CD4-positive, alpha-beta T cell (primary cell): ENCODE results near the gene FAM3D. TPM values are rescaled to one million over a fixed set of nuclear protein-coding genes. Genes with fewer than 3 reads are reported as not detected.

Experiments
- ATAC-seq: fragments of 200-7000 bp; cut with Tn5 transposase; one replicate; pipeline ENCODE4 v1.10.0; 2022; ENCODE audit warnings: mild to moderate bottlenecking; ENCODE audit not compliant: poor library complexity
- CTCF ChIA-PET: fragments of 350-600 bp; sonication (Branson Sonifier 250); formaldehyde crosslinking; loops from one replicate; lab custom pipeline; 2021; ENCODE audit warnings: antibody characterized with exemption, inconsistent platforms; lab: Charles Lee
- POLR2A ChIA-PET: fragments of 350-600 bp; sonication (Branson Sonifier 250); formaldehyde crosslinking; loops from one replicate; lab custom pipeline; 2021; ENCODE audit warnings: antibody characterized with exemption, inconsistent platforms; lab: Charles Lee
- DNase-seq, 14 experiments: peaks; one replicate each; pipeline ENCODE4 v3.0.0-alpha.2; 2013 to 2020; ENCODE audit warnings: mixed read lengths in 2 of 14
- H3K27ac ChIP-seq, 2 donors: one replicate each; pipeline versions ENCODE4 v1.5.1 to v1.7.0; 2013; ENCODE audit warnings: low read length in 2 of 2, low read depth in 1 of 2, mild to moderate bottlenecking in 1 of 2
- H3K27me3 ChIP-seq, 2 experiments: 1 replicate in 1 of 2; 2 replicates in 1 of 2; pipeline versions ENCODE4 v1.6.1 to v1.7.0; 2013; ENCODE audit warnings: low read length in 2 of 2, control low read depth in 1 of 2, mild to moderate bottlenecking in 1 of 2, moderate library complexity in 1 of 2; ENCODE audit not compliant: insufficient read depth in 2 of 2, control insufficient read depth in 1 of 2
- H3K36me3 ChIP-seq: one replicate; pipeline ENCODE4 v1.6.1; 2013; ENCODE audit warnings: low read length, control low read depth; ENCODE audit not compliant: insufficient read depth
- H3K4me1 ChIP-seq: one replicate; pipeline ENCODE4 v1.6.1; 2013; ENCODE audit warnings: low read length, control low read depth; ENCODE audit not compliant: insufficient read depth
- H3K4me3 ChIP-seq: one replicate; pipeline ENCODE4 v1.5.1; 2013; ENCODE audit warnings: mild to moderate bottlenecking, low read length, moderate library complexity
- H3K9me3 ChIP-seq, 2 experiments: 1 replicate in 1 of 2; 2 replicates in 1 of 2; pipeline versions ENCODE4 v1.6.1 to v1.7.0; 2013; ENCODE audit warnings: low read length in 2 of 2, mild to moderate bottlenecking in 2 of 2, control low read depth in 1 of 2, moderate library complexity in 1 of 2; ENCODE audit not compliant: control insufficient read depth in 1 of 2, insufficient read depth in 1 of 2
- H3K27ac Mint-ChIP-seq: one replicate; pipeline ENCODE4 v1.8.0; 2020; ENCODE audit warnings: mixed read lengths
- H3K27me3 Mint-ChIP-seq: one replicate; pipeline ENCODE4 v1.8.0; 2021; ENCODE audit warnings: mixed read lengths
- H3K36me3 Mint-ChIP-seq: one replicate; pipeline ENCODE4 v1.8.0; 2021; ENCODE audit warnings: low read depth, mixed read lengths
- H3K4me1 Mint-ChIP-seq: one replicate; pipeline ENCODE4 v1.8.0; 2021; ENCODE audit warnings: low read depth, mixed read lengths
- H3K4me3 Mint-ChIP-seq: one replicate; pipeline ENCODE4 v1.8.0; 2020; ENCODE audit warnings: mild to moderate bottlenecking, mixed read lengths
- H3K9me3 Mint-ChIP-seq: one replicate; pipeline ENCODE4 v1.8.0; 2020; ENCODE audit warnings: mixed read lengths
- intact Hi-C, 2 experiments: fragments of 100-400 bp; cut with DNase I in 1 of 2; cut with micrococcal nuclease in 1 of 2; formaldehyde crosslinking; loops; one replicate each; pipeline versions ENCODE4 v1.15.1 to v1.9.0; 2023 to 2025; cut with DNase I, micrococcal nuclease
- total RNA-seq, 174 experiments: library from RNA in 2 of 174; stranded (reverse) in 2 of 174; gene quantifications; one replicate each; pipeline ENCODE4 v1.2.3 and lab custom pipeline; 2021 to 2026
- TF ChIP-seq, protein P1 (sequence below): fragments of 200-600 bp; IDR thresholded peaks from one replicate; pipeline ENCODE4 v1.8.0; 2022; ENCODE audit warnings: antibody characterized with exemption, mild to moderate bottlenecking

Gene FAM3D
- total RNA-seq, 2 experiments from 2014 or later: not detected

DNA sequence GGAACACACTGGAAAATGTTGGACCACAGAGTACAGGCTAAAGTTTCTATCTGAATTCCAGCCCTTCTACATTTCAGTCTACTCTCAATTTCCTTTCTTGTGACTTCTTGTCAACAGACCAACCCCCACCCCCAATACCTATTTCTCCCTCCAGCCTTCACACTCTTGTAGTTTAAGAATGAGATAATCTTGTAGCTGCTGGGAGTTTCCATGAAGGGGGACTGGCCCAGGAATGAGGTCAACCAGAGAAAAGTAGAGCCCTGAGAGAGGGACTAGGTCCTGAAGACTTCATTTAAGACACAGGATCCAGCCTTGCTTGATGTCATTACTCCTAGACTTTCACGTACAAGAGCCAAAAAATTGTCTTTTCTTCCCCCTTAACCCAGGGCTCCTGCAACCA, 59.9 kb downstream of the FAM3D start:
- Mint-ChIP-seq H3K4me3 (no peak overlapping the region), H3K27me3 (peaks cover 29% of the 10 kb centered on the region), H3K9me3 (peaks cover 3% of the 10 kb centered on the region), H3K27ac (no peak overlapping the region), H3K4me1 (no peaks in the 10 kb centered on the region), H3K36me3 (no peaks in the 10 kb centered on the region)
- intact Hi-C loops: no loop called here
- H3K4me1 ChIP-seq: no peaks in the 10 kb centered on the region
- TF ChIP-seq, protein P1, sequence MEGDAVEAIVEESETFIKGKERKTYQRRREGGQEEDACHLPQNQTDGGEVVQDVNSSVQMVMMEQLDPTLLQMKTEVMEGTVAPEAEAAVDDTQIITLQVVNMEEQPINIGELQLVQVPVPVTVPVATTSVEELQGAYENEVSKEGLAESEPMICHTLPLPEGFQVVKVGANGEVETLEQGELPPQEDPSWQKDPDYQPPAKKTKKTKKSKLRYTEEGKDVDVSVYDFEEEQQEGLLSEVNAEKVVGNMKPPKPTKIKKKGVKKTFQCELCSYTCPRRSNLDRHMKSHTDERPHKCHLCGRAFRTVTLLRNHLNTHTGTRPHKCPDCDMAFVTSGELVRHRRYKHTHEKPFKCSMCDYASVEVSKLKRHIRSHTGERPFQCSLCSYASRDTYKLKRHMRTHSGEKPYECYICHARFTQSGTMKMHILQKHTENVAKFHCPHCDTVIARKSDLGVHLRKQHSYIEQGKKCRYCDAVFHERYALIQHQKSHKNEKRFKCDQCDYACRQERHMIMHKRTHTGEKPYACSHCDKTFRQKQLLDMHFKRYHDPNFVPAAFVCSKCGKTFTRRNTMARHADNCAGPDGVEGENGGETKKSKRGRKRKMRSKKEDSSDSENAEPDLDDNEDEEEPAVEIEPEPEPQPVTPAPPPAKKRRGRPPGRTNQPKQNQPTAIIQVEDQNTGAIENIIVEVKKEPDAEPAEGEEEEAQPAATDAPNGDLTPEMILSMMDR: no peak
- no peaks in the 10 kb centered on the region for H3K36me3 ChIP-seq
- POLR2A ChIA-PET: no interaction called here
- DNase-seq: no peak
- no peak overlapping the region for H3K27ac ChIP-seq
- H3K9me3 ChIP-seq: no peaks in the 10 kb centered on the region
- H3K4me3 ChIP-seq: no peak overlapping the region
- no peak for ATAC-seq
- H3K27me3 ChIP-seq: peaks cover 2 to 8% of the 10 kb centered on the region in 2 experiments
- CTCF ChIA-PET: no interaction called here

DNA sequence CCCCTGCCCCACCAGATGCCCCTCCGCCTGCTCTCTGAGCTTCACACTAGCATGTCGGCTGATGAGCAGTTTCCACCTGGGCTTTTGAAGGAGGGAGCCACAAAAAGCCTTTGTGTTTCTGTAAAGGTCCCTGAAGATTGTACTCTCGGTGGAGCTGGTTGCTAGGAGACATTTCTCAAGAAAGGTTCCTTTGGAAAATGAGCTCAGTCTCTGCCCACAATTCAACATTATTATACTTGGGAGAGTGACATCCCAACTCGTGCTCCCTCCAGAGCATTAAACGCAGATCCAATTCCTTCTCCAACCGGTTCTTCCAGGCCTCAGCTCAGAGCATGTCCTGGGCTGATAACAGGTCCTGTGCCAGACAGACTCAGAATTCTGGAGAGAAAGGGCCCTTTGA, 62.5 kb downstream of the FAM3D start:
- DNase-seq (no peak), ATAC-seq (no peak)
- ChIA-PET POLR2A (no interaction called here), CTCF (no interaction called here)
- Mint-ChIP-seq H3K9me3 (peaks cover 3% of the 10 kb centered on the region), H3K27ac (no peak overlapping the region), H3K36me3 (no peaks in the 10 kb centered on the region), H3K4me1 (no peaks in the 10 kb centered on the region), H3K27me3 (peaks cover 34% of the 10 kb centered on the region), H3K4me3 (no peak overlapping the region)
- Histone ChIP-seq H3K4me1 (no peaks in the 10 kb centered on the region), H3K27me3 (peaks cover 2 to 13% of the 10 kb centered on the region in 2 experiments), H3K9me3 (no peaks in the 10 kb centered on the region), H3K36me3 (no peaks in the 10 kb centered on the region), H3K27ac (no peak overlapping the region), H3K4me3 (no peak overlapping the region)
- TF ChIP-seq, protein P1: no peak
- intact Hi-C loops: no loop called here

DNA sequence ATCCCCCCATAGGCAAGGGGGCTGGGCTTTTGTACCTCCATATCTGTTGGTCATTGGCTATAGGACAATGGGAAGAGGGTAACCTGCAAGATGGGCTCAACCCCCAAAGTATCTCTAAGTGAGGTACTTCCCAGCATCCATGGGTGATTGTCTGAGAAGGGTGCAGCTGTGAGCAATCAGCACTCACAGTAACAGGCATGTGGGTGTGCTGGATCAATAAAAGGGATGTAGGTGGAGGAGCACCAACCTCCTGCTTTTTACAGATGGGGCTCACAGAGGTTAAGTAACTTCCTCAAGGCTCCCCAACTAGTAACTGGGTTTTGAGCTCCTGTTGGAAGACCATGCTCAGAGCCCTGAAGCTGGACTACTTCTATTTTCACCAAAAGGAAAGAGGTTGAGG, 63.0 kb downstream of the FAM3D start:
- Histone ChIP-seq H3K9me3 (no peaks in the 10 kb centered on the region), H3K4me1 (no peaks in the 10 kb centered on the region), H3K27ac (no peak overlapping the region), H3K4me3 (no peak overlapping the region), H3K36me3 (no peaks in the 10 kb centered on the region), H3K27me3 (peaks cover 2 to 13% of the 10 kb centered on the region in 2 experiments)
- DNase-seq: no peak
- peaks cover 34% of the 10 kb centered on the region for H3K27me3 Mint-ChIP-seq
- peaks cover 3% of the 10 kb centered on the region for H3K9me3 Mint-ChIP-seq
- ATAC-seq: no peak
- CTCF ChIA-PET: no interaction called here
- TF ChIP-seq, protein P1: no peak
- H3K36me3 Mint-ChIP-seq: no peaks in the 10 kb centered on the region
- POLR2A ChIA-PET: no interaction called here
- intact Hi-C loops: no loop called here
- H3K4me1 Mint-ChIP-seq: no peaks in the 10 kb centered on the region
- H3K27ac Mint-ChIP-seq: no peak overlapping the region
- H3K4me3 Mint-ChIP-seq: no peak overlapping the region
